ENCODE results near the gene OTULIN.

Gene OTULIN

DNA sequence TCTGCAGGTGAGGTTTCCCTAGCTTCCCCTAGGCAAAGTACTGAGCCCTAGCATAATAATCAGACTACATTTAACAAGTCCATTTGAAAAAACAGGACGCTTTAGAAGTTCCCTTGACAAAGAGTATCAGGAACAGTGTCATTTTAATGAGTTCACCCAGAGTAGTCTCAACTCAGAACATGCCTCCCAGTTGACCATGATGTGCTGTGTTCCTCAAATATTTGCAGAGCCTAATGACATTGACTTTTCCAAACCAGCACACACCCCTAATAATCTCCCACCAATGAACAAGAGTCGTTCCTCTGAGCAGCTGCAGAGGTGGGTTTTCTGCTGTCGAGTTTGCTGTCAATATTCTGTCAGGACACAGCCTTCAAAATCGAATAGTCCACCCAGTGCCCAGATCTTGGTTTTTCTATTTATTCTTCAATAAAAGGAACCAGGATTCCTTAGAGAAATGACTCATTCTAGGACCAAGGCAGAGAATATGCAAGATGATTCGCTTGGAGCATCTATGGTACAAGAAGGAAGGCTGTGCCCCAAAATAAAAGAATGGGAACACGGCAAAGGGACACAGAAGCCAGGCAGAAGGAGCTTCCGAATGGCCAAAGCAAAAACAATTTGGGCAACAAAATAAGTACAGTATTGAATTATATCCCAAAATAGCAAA lies 57.6 kb downstream of the OTULIN start:
- DNase-seq (no peak), ATAC-seq (no peak)

- DNase-seq: no peak
- no peak for ATAC-seq
Observed at GRCh38 chr5:14722923-14723322, 58.4 kb downstream of the OTULIN start.

GRCh38 chr5:14723701-14724132 lies 59.2 kb downstream of the OTULIN start:
- DNase-seq: no peak

DNA sequence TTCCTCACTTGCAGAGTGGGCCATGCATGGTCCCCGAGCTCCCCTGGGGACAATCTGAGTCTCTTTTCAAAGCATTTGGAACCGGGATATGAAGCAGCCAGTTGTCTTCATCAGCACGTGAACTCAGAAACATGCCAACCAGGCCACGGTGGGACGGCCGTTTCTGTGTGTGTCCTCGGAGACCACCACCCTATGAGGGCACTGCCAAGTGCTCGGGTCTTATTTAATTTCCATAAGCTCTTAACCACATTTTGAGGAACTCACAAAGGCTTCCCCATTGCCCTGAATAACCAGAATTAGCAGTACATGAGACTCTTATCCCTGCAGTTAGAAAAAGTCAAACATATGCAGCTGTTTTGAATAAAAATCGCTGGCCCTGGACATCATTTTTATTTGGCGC lies 60.1 kb downstream of the OTULIN start:
- no peak for DNase-seq
- ATAC-seq: no peak

More at GRCh38 chr5:14723701-14724132, 59.2 kb downstream of the OTULIN start:
- ATAC-seq: peak; percentile 67

GRCh38 chr5:14726066-14726838 lies 61.7 kb downstream of the OTULIN start:
- DNase-seq: no peak
- no peak for ATAC-seq

GRCh38 chr5:14727428-14727865 lies 62.9 kb downstream of the OTULIN start:
- peak; percentile 58 for ATAC-seq
- DNase-seq: peak; percentile 83

- ATAC-seq (no peak), DNase-seq (no peak)
Observed at GRCh38 chr5:14727928-14728458, 63.5 kb downstream of the OTULIN start.

- DNase-seq (no peak), ATAC-seq (no peak)
Observed at GRCh38 chr5:14728459-14728938, 64.0 kb downstream of the OTULIN start.

DNA sequence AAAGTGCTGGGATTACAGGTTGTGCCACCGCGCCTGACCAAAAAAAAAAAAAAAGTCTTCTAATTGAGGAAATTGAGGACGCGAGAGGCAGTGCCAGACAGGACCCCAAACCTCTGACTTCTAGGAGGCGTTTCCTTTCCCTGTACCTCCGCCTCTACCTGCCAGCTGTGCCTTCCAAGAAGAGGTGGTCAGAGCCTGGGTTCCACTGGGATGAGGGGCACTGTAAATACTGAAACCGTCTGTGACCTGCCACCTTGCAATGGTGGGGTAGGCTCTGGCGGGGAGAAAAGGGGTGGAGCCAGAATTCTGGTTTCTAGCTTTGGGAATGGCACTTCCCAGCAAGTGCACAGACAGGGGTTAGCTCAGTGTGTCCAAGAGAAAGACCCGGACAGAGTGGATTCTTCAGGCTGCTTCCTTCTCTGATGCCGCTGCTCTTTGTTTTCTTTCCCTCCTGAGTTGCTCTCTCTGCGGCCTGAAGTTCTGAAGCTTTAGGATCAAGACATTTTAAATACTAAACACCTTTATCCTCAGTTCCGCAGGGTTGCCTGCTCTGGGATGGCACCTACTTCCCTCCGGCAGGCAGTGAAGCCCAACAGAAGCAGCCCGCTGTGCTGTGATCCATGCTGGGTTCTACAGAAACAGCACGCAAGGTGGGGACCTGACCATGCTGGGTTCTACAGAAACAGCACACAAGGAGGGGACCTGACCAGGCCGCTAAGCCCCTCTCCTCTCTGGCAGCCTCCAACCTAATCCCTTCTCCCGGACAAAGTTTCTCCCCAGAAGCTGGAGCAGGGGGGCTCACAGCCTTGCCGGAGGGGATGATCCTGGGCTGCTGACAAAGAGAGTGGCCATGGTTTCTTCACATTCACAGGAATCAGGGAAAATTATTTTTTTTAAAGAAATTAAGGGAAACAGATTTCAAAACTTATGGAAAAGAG lies 65.2 kb downstream of the OTULIN start:
- ATAC-seq: no peak
- no peak for DNase-seq

GRCh38 chr5:14730466-14730865 lies 65.9 kb downstream of the OTULIN start:
- DNase-seq (no peak), ATAC-seq (no peak)

DNA sequence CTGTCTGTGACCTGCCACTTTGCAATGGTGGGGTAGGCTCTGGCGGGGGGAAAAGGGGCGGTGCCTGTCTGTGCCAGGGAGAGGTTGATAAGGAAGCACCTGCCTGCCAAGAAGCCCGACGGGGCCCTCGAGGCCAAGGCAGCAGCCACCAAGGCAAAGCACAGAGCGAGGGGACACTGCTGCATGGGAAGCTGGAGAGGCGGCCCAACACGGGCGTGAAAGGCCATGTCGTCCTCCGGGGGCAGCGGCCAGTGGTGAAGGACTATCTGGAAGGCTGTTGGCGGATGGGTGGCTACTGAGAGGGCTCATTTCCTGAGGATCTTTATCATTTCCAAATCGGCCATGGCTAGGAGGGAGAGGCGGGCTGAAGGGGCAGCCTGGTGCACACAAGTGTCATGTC lies 66.4 kb downstream of the OTULIN start:
- DNase-seq (no peak), ATAC-seq (no peak)

DNA sequence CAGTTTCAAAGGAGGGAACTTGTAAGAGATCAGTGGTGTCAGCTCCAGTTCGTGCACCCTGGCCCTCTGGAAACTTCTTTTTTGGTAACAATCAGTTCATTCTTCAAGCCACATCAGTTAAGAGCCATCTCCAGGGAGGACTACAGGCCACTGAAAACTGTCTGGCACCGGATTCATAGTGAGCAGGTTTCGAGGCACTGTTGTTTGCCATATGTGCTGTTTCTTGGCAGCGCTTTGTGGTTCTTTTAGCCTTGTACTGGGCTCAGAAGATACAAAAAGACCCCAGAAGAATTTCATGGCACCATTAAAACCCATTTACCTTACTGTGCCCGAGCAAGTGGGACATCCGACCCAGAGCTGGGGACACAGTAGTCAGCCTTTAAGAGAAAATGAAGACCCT lies 68.5 kb downstream of the OTULIN start:
- ATAC-seq: no peak
- DNase-seq: no peak

GRCh38 chr5:14733661-14734060 lies 69.1 kb downstream of the OTULIN start:
- DNase-seq (no peak), ATAC-seq (no peak)

DNA sequence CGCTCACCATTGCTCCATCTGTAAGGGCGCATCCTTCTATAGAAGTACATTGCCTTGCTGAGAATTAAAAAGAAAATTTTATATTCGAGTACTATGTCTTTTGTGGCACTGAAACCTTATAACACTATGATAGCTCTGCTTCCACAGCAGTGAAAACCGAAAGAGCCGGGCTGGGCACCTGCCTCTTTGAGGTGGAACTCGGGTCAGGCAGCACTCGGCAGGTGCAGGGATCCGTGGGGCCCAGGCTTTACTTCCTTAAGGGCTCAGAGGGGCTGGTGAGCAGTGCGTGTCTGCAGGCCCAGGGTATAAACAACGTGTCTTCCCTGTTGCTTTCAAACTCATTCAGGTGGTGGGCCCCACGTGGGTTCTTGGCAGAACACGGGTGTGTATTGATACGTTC lies 69.9 kb downstream of the OTULIN start:
- DNase-seq (no peak), ATAC-seq (no peak)

- DNase-seq: no peak
- no peak for ATAC-seq
Observed at GRCh38 chr5:14735944-14736343, 71.4 kb downstream of the OTULIN start.

DNA sequence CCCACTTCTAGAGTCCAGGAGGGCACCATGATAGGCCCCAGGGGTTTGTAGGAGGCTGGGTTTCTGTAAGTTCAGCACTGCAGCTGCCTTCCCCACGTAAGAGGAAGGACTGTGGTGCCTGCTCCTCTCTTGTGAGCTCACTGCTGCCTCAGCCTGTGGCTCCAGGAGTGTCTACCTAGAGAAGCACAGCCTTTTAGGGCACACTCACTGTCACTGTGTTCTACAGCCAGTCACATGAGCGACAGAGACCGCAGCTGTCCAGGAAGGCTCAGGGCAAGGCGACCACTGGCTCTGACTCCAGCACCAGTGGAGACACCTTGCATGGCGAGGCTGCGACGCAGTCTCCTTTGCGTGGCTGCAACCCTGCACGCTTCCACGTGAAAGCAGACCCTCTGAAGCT lies 72.8 kb downstream of the OTULIN start:
- no peak for ATAC-seq
- DNase-seq: no peak

- DNase-seq (no peak), ATAC-seq (no peak)
Observed at GRCh38 chr5:14738050-14738449, 73.5 kb downstream of the OTULIN start.

- DNase-seq (no peak), ATAC-seq (no peak)
Observed at GRCh38 chr5:14739538-14739937, 75.0 kb downstream of the OTULIN start.

- DNase-seq: no peak
- ATAC-seq: no peak
Observed at GRCh38 chr5:14739981-14740380, 75.5 kb downstream of the OTULIN start.

- ATAC-seq (no peak), DNase-seq (no peak)
Observed at GRCh38 chr5:14741131-14741530, 76.6 kb downstream of the OTULIN start.

- DNase-seq: no peak
- ATAC-seq: no peak
Observed at GRCh38 chr5:14741801-14742440, 77.4 kb downstream of the OTULIN start.

GRCh38 chr5:14742498-14742897 lies 78.0 kb downstream of the OTULIN start:
- DNase-seq (no peak), ATAC-seq (no peak)
